GM19025 (cell line): ENCODE data around the gene SLC39A2.
"Not testable (repeated sequence)": the region's sequence is repeated elsewhere in the genome, so short reads cannot be mapped to it uniquely, and the experiment has no call there.

Source experiments
- ATAC-seq: cut with Tn5 transposase; IDR thresholded peaks from one replicate; pipeline ENCODE4 v1.9.1; 2021; ENCODE audit warnings: mild to moderate bottlenecking, low read depth, moderate library complexity; ENCODE audit not compliant: unreplicated experiment

Gene SLC39A2

DNA sequence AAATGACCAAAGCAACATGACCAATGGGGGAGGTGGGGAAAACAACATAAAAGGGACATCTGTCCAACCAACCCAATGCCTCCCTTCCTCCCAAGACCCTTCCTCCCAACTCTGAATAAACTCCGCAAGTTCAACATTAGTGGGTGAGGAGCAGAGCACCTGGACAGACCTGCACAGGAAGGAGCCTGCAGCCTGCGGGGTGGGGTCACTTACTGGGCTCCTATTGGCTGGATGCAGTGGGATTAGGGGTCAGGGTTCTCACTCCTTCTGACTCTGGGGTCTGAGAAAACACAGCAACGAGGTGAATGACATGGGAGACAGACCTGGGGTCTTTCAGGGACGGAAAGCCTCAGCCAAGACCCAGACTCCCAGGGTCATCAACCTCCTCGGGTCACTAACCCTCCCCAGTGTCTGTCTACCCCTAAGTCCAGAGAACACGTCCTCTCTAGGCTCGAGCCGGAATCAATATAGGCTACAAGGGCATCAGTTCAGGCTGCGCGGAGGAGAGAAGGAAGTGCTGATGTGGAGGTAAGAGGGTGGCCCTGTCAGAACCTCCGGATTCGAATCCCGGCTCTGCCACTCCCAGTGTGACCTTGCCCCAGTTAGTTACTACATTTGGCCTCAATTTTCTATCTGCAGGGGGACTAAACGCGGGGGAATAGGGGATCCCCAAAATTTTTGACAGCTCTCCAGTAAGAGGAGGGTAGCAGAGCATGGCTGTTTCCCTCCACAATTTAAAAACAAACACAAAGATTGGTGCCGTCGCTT lies 24.9 kb downstream of the SLC39A2 start:
- ATAC-seq: no peak

DNA sequence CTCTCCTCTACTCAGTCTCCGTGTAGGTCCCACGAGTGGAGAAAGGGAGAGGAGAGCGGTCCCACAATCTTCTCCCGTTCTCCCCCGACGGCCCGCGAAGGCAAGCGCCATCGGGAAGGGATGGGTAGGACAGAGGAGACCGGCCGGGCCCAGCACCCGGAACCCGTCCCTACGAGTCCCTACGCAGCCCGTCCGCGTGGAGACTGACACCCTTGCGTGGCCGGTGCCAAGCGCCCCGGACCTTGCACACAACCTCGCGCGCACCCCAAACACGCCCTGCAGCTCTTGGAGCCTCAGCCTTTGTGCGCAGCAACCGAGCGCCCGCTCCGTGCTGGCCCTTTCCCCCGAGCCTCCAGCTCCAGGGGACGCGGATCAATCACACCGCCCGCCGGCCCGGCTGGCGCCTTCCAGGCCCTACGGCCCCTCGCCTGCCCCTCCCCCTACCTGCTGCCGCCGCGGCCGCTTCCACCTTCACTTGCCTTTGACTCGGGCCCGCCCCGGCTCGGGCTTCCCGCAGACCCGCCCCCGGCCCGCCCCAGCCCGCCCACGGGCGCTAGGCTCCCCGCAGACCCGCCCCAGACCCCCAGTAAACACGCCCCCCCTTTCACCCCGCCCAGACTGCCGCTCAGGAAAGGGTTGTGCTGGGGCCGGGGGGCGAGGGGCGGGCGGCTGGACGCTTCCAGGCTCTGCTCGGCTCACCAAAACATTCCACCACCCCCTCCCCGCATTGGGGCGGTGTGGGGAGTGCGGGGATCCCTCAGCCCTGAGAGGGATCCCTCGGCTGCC lies 25.7 kb downstream of the SLC39A2 start, which contains the start of gene NDRG2:
TSS of gene NDRG2 (minus strand) at position 477 of the 786 bp plus-strand sequence. CDS start 1,746 bp downstream, outside the sequence.
- ATAC-seq: no peak

DNA sequence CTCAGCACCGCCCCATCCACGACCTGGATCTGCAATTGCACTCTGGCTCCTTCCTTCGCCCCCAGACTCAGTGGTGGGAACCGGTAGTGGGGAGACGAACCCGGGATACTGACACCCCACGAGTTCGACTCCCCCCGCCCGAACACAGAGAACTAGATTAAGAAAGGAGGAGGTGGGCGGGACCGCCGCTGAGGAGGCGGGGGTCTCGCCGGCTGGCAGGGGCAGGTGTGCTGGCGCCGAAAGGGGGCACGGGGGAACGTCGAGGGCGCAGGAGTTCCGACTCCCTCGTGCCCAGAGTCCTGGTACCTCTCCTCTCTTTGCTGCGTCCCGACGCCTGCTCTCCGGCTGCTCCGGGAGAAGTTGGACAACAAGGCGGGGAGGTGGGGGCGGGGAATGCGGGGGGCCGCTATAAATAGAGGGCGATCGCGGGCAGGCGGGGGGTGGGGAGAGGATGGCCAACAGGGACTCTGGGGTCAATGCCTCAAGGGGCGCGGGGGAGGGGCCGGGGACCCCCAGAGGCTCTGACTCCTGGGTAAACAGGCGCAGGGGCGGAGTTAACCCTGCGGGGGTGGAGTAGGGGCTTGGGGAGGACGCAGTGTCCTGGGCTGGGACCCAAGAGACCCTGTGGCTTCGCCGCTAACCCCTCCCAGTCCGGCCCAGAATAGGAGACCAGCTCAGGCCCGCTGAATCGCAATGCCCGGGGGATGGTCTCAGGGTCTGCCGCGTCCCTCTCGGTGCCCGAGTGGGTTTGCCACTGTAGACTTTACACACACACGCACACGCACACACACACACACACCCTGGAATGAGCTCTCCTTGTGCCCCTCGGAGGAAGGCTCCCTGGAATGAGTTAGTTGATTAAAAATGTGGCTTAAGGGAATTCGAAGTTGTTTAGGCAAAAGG lies 26.5 kb downstream of the SLC39A2 start:
- no peak for ATAC-seq

GRCh38 chr14:21026274-21026987 lies 27.3 kb downstream of the SLC39A2 start:
- ATAC-seq: no peak

GRCh38 chr14:21026988-21027315 lies 27.9 kb downstream of the SLC39A2 start:
- no peak for ATAC-seq

GRCh38 chr14:21029917-21030316 lies 30.8 kb downstream of the SLC39A2 start, which contains the start of gene TPPP2:
TPPP2 (plus strand) TSS chr14:21030217; CDS start chr14:21030582, 365 bp downstream.
- no peak for ATAC-seq

GRCh38 chr14:21030531-21030930 lies 31.4 kb downstream of the SLC39A2 start:
- no peak for ATAC-seq

DNA sequence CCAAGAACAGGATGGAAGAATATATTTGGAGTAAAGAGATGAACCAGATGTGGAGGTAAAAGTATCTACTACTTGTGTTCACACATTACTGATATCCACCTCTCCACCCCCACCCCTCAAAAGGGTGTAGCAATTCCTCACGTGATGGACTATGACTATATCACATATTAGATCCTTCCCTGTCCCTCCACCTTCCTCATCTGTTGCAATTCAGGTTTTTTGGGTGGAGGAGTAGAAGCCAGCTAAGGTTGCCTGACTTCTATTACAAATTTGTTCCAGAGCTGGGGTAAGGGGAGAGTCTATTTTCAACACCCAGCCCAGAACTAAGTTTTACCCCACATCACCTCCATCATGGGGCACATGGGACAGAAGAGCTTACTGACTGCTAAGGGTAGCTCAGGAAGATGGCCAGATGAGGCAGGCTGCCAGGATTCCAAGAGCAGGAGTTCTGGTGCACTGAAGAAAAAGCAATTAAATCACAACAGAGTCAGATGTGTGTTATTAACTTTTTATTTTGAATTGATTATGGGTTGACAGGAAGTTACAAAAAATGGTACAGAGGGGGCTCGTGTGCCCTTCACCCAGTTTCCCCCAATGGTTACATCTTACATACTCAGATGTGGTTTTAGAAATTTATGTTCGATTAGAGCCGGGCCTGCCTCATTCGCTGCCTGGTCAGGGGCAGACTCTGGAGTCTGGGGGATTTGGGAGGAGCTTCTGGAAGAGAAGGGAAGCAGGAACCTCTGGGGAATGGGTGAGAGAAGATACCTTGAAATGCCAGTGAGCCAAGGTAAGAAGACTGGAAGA lies 33.4 kb downstream of the SLC39A2 start:
- ATAC-seq: no peak

GRCh38 chr14:21033133-21033698 lies 34.1 kb downstream of the SLC39A2 start:
- no peak for ATAC-seq

DNA sequence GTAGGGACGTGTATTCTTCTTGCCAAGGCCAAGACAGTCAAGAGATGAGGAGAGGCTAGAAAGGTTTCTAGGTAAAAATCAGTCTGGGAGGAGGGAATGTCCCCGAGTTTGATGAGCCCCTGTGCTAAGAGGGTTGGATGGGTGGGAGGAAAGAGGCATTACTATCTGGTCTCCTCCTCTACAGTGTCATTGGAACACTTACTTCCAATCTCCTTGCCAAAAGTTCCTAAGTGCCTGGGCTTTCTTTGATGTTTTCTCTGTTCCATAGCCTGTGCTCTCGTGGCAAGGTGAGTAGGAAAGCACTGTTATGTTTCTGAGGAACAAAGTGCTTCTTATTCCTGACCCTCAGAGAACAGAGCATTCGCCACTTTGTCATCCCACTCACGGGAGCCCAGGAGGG lies 35.6 kb downstream of the SLC39A2 start, which contains the start of gene RNASE13:
TSS of gene RNASE13 (minus strand) at position 101 of the 400 bp plus-strand sequence. CDS start 519 bp downstream, outside the sequence.
- ATAC-seq: no peak

GRCh38 chr14:21036751-21037150 lies 37.7 kb downstream of the SLC39A2 start:
- ATAC-seq: no peak

DNA sequence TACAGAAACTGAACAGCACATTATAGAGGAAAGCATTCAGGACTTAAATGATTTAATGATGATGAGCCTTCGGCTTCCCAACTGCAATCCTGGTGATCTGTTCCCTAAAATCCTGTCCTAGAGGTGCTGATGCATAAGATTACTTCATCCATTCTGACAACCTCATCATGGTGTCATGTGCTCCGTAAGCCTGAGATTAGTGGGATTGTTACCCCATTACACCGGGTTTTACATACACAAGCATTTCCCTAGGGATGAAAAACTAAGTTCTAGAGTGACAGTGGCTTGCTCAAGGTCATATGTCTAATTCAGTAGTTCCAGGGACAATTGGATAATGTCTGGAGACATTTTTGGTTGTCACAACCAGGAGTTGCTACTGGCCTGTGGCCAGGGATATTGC lies 38.1 kb downstream of the SLC39A2 start:
- ATAC-seq: no peak

GRCh38 chr14:21038441-21039422 lies 39.6 kb downstream of the SLC39A2 start:
- no peak for ATAC-seq

- no peak for ATAC-seq
Measured at GRCh38 chr14:21039585-21040369, 40.7 kb downstream of the SLC39A2 start.

DNA sequence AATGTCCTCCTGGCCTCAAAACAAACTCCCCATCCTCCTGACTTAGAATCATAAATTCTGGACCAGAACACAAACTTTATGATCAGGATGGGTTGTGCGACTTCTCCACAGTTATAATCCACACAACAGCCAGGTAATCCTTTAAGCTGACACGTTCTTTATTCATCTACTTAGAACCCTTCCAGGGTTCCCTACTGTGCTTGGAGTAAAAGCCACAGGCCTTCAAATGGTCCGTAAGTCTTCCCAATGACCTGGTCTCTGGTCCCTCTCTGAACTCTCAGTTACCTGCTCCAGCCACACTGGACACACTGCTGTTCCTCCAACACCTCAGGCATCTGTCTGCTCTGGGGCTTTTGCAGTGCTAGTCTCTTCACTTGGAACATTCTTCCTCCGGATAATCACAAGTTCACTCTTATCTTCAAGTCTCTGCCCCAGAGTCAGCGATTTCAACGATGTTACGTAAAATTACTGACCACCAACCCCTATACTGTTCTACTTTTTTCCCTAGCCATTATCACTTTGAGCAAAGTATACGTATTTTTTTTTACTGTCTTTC lies 41.4 kb downstream of the SLC39A2 start:
- ATAC-seq: no peak

GRCh38 chr14:21040941-21041340 lies 41.8 kb downstream of the SLC39A2 start:
- ATAC-seq: not testable (repeated sequence)
